ENCODE data around the gene NTM.

Gene NTM

GRCh38 chr11:132256528-132257279 lies 886.3 kb downstream of the NTM start:
- H3K27ac ChIP-seq = no peak overlapping the region
- no peak overlapping the region for H3K4me3 ChIP-seq

- no peak overlapping the region for H3K4me3 ChIP-seq
- no peak overlapping the region for H3K27ac ChIP-seq
Measured at GRCh38 chr11:132257871-132258270, 887.5 kb downstream of the NTM start.

GRCh38 chr11:132258875-132259274 lies 888.5 kb downstream of the NTM start:
- Histone ChIP-seq H3K4me3 (no peak overlapping the region), H3K27ac (no peak overlapping the region)

GRCh38 chr11:132260636-132261035 lies 890.2 kb downstream of the NTM start:
- Histone ChIP-seq H3K4me3 (no peak overlapping the region), H3K27ac (no peak overlapping the region)

- Histone ChIP-seq H3K27ac (no peak overlapping the region), H3K4me3 (no peak overlapping the region)
Measured at GRCh38 chr11:132263241-132263640, 892.8 kb downstream of the NTM start.

- no peak overlapping the region for H3K4me3 ChIP-seq
- no peak overlapping the region for H3K27ac ChIP-seq
Measured at GRCh38 chr11:132263875-132264274, 893.5 kb downstream of the NTM start.

- Histone ChIP-seq H3K4me3 (no peak overlapping the region), H3K27ac (no peak overlapping the region)
Measured at GRCh38 chr11:132264616-132265015, 894.2 kb downstream of the NTM start.

- Histone ChIP-seq H3K4me3 (no peak overlapping the region), H3K27ac (no peak overlapping the region)
Measured at GRCh38 chr11:132278801-132279574, 908.6 kb downstream of the NTM start.

GRCh38 chr11:132284048-132284447 lies 913.6 kb downstream of the NTM start:
- Histone ChIP-seq H3K27ac (no peak overlapping the region), H3K4me3 (no peak overlapping the region)

GRCh38 chr11:132284611-132285010 lies 914.2 kb downstream of the NTM start:
- no peak overlapping the region for H3K27ac ChIP-seq

GRCh38 chr11:132285631-132286030 lies 915.2 kb downstream of the NTM start:
- H3K27ac ChIP-seq = no peak overlapping the region
- H3K4me3 ChIP-seq = no peak overlapping the region

More at GRCh38 chr11:132284611-132285010, 914.2 kb downstream of the NTM start:
- H3K4me3 ChIP-seq = no peak overlapping the region

GRCh38 chr11:132286106-132286505 lies 915.7 kb downstream of the NTM start:
- no peak overlapping the region for H3K27ac ChIP-seq
- no peak overlapping the region for H3K4me3 ChIP-seq

GRCh38 chr11:132288036-132288435 lies 917.6 kb downstream of the NTM start:
- Histone ChIP-seq H3K4me3 (no peak overlapping the region), H3K27ac (no peak overlapping the region)

- H3K4me3 ChIP-seq = no peak overlapping the region
- no peak overlapping the region for H3K27ac ChIP-seq
Measured at GRCh38 chr11:132289590-132290256, 919.3 kb downstream of the NTM start.

- H3K4me3 ChIP-seq = no peak overlapping the region
- H3K27ac ChIP-seq = no peak overlapping the region
Measured at GRCh38 chr11:132293586-132293985, 923.2 kb downstream of the NTM start.

- Histone ChIP-seq H3K27ac (no peak overlapping the region), H3K4me3 (no peak overlapping the region)
Measured at GRCh38 chr11:132296946-132297610, 926.7 kb downstream of the NTM start.

- Histone ChIP-seq H3K4me3 (no peak overlapping the region), H3K27ac (no peak overlapping the region)
Measured at GRCh38 chr11:132298357-132298756, 927.9 kb downstream of the NTM start.

- Histone ChIP-seq H3K4me3 (no peak overlapping the region), H3K27ac (no peak overlapping the region)
Measured at GRCh38 chr11:132300283-132300682, 929.9 kb downstream of the NTM start.

- H3K27ac ChIP-seq = no peak overlapping the region
- H3K4me3 ChIP-seq = no peak overlapping the region
Measured at GRCh38 chr11:132301465-132301864, 931.0 kb downstream of the NTM start.

GRCh38 chr11:132301900-132302299 lies 931.5 kb downstream of the NTM start:
- Histone ChIP-seq H3K4me3 (no peak overlapping the region), H3K27ac (no peak overlapping the region)

All from skin epidermis (tissue), 12 donors.